Anterior cingulate cortex (tissue), 58 donors: ENCODE results near the gene IGF2R.
"Not testable (repeated sequence)": the region's sequence is repeated elsewhere in the genome, so short reads cannot be mapped to it uniquely, and the experiment has no call there.

Experiments
- DNase-seq, 58 donors: peaks; one replicate each; lab custom pipeline; 2025; lab: John Stamatoyannopoulos, UW

The IGF2R gene, protein sequence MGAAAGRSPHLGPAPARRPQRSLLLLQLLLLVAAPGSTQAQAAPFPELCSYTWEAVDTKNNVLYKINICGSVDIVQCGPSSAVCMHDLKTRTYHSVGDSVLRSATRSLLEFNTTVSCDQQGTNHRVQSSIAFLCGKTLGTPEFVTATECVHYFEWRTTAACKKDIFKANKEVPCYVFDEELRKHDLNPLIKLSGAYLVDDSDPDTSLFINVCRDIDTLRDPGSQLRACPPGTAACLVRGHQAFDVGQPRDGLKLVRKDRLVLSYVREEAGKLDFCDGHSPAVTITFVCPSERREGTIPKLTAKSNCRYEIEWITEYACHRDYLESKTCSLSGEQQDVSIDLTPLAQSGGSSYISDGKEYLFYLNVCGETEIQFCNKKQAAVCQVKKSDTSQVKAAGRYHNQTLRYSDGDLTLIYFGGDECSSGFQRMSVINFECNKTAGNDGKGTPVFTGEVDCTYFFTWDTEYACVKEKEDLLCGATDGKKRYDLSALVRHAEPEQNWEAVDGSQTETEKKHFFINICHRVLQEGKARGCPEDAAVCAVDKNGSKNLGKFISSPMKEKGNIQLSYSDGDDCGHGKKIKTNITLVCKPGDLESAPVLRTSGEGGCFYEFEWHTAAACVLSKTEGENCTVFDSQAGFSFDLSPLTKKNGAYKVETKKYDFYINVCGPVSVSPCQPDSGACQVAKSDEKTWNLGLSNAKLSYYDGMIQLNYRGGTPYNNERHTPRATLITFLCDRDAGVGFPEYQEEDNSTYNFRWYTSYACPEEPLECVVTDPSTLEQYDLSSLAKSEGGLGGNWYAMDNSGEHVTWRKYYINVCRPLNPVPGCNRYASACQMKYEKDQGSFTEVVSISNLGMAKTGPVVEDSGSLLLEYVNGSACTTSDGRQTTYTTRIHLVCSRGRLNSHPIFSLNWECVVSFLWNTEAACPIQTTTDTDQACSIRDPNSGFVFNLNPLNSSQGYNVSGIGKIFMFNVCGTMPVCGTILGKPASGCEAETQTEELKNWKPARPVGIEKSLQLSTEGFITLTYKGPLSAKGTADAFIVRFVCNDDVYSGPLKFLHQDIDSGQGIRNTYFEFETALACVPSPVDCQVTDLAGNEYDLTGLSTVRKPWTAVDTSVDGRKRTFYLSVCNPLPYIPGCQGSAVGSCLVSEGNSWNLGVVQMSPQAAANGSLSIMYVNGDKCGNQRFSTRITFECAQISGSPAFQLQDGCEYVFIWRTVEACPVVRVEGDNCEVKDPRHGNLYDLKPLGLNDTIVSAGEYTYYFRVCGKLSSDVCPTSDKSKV (N-terminal part only)

DNA sequence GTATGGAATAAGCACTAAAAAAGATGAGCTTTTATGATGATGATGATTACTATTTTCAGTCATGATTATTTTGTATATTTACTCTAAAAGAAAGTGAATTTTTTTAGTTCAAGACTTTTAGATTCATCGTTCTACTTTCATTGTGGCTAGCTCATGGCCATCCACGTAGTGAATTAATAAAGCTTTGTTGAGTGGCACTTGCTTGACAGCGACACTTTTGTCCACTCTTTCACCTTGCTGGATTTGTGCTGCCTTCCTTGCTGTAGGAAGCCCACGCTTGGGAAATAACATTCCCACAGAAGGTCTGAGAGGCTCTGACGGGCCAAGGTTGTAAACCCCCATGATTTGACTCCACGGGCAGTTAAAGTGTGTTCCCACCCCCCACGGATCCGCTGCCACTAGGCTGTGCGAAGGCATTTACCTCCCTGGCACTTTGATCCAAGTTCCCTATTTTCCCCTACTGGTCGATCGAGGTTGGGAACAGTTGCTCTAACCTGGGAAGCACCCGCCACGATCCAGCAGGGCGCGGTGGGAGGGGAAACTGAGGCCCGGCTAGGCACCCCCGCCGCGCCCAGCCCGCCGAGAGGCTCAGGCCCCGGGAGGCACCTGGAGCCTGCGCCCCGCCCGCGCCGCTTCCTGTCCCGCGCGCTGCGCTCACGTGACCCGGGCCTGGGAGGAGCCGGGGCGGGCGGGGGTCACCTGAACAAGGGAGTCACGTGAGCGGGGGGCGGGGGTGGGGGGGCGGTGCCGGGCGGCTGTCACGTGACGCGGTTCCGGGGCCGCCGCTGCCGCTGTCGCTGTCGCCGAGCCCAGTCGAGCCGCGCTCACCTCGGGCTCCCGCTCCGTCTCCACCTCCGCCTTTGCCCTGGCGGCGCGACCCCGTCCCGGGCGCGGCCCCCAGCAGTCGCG is at the start of gene IGF2R:
TSS of gene IGF2R (plus strand) at position 788 of the 909 bp plus-strand sequence. CDS start 165 bp downstream, outside the sequence.
- DNase-seq, result peak in 56 of 58 donors; percentile 20 to 92 (median 80)

DNA sequence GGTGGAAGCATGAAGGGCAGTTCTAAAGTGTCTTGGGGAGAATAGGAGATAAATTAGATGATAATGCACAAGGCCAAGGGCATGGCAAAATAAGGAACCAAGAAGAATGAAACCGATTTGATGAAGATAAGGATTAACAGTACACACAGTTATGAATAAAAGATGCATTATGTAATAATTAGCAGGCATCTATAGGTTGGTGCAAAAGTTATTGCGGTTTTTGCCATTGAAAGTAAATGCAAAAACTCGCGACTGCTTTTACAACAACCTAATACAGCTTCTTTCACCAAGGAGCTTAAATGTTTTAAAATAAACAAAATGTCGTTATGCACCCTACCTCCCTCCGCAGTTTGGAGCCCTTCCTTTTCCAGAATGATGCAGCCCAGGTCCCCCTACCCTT is 49.1 kb upstream of the IGF2R start:
- DNase-seq, result no peak

DNA sequence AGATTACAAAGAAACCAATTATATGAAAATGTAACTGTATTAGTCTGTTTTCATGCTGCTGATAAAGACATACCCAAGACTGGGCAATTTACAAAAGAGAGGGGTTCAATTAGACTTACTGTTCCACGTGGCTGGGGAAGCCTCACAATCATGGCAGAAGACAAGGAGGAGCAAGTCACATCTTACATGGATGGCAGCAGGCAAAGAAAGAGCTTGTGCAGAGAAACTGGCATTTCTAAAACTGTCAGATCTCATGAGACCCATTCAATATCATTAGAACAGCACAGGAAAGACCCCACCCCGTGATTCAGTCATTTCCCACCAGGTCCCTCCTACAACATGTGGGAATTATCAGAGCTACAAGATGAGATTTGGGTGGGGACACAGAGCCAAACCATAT is 44.7 kb upstream of the IGF2R start:
- DNase-seq, result not testable (repeated sequence)

DNA sequence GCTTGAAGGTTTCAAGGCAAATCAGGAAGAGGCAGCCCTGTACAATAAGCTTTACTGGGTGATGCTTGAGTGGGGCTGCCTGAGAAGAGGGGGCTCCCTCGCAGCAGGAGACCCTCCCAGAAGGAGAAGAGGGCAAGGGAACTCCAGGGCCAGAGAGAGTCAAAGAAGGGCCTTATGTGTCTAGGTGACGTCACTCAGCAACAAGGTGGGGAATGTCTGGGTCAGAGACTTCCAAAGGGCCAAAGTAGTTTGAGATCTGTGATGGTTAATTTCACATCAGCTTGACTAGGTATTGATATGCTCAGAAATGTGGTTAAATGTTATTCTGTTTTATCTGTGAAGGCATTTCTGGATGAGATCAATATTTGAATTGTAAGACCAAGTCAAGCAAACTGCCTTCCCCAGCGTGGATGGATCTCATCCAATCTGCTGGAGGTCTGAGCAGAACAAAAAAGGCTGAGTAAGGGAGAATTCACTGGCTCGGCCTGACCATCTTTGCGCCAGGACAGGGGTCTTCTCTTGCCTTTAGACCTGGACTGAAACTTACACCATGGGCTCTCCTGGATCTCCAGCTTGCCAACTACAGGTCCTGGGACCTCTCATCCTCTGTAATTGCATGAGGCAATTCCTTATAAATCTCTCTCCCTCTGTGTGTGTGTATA is 42.2 kb upstream of the IGF2R start:
- no peak for DNase-seq

DNA sequence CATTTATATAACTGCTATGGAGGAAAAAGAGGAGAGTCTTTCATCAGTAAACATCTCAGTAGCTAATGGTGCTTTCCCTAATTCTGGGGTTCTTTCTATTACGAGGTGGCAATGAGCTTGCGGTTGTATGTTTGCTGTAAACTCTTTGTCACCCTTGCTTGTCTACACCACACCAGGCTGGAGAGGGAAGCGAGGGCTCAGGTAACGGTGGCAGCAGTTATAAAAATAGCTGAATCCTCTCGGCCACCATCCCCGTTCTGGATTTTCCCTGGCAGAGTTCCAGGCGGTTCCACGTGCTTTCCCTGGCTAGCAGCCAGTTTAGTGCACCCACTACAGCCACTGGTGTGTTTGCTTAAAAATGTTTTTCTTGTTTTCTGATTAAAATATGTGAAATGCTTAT is 39.1 kb upstream of the IGF2R start:
- peak in 1 of 58 donors; percentile 32 for DNase-seq

DNA sequence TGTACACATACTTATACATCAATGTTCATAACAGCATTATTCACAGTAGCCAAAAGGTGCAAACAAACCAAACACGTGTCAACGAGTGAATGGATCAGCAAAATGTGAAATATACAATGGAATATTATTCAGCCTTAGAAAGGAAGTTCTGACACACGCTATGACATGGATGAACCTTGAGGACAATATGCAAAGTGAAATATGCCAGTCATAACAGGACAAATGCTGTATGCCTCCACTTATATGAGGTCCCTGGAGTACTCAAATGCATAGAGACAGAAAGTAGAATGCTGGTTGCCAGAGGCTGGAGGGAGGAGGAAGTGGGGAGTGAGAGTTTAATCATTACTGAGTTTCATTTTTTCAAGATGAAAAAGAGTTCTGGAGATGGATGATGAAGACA is 37.8 kb upstream of the IGF2R start:
- DNase-seq, result no peak

DNA sequence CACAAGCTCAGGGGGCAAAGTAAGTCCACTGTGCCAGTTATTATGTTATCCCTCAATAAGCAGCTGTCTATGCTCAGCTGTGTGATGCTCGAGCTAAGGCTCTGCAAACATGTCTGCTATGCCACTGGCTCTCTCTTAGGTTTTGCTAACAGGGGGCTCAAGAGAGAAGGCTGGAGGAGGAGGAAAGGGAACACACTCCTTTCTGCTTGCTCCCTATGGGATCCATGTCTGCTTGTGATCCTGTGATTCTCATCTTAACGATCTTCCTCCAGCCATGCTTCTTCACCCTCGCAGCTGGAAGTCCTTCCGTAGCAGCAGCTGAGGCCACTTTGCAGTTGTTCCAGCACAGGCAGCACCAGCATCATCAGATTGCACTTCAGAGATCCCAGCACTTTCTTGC is 37.0 kb upstream of the IGF2R start:
- DNase-seq, result no peak

DNA sequence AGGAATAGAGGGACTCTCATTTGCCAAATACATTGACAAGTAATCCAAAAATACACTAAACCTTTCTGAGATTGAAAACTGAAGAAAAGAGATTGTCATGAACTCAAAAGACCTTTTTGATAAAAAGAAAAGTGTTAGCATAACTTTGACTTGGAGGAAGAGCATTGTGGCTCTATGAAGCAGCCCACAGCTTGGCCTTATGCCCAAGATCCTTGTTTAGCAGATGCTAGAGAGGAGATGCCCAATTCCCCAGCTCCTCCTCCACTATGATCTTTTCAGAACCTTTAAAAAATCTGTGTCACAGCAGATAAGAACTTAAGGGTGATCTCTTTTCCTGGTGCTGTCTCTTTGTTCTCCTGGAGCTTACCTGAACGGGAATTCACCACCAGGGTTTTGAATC is 35.8 kb upstream of the IGF2R start:
- DNase-seq, result no peak

DNA sequence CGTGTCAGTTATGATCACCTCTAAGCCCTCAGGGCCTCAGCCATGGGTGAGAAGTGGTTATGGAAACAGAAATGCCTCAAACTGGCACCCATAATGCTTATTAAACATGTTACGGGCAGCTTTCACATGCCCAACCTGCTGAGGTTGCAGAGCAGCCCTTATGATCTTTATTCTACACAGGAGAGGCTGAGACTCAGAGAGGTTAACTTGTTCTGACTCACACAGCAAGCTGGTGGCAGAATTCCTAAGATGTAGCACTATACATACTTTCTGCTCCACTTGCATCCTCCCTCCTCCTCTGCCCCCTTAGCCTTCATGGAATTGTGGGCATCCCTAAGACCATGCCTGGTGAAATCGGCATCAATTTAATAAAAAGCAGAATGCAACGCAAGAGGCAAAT is 34.7 kb upstream of the IGF2R start:
- DNase-seq, result no peak

DNA sequence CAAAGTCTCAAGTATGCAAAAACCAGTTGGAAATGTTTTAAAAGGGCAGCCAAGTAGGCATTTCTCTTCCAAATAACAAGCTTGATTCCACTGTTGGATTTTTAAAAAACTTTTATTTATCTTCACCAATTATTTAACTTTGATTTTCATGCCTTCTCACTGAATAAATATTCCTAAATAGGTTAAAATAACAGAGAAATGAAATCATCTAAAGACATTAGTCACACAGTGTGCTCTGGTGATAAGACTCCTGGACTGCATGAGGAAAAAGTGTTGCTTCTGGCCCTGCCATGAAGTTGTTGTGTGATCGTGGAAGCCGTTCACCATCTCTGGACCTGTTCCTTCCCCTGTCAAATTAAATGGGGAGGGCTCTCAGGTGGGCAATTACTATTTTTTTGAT is 33.8 kb upstream of the IGF2R start:
- no peak for DNase-seq

DNA sequence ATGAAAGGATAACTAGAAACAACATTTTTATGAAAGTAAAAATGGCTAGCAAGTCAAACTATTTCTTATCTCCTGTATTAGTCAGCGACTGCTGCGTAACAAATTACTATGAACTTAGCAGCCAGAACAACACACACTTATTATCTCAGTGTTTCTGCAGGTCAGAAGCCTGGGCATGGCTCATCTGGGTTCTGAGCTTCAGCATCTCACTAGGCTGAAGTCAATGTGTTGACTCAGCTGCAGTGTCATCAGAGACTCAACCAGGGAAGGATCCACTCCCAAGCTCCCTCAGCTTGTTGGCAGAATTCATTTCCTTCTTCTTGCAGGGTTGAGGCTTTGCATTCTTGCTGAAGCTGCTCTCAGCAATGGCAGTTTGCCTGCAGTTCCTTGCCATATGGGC is 33.2 kb upstream of the IGF2R start:
- DNase-seq, result no peak

DNA sequence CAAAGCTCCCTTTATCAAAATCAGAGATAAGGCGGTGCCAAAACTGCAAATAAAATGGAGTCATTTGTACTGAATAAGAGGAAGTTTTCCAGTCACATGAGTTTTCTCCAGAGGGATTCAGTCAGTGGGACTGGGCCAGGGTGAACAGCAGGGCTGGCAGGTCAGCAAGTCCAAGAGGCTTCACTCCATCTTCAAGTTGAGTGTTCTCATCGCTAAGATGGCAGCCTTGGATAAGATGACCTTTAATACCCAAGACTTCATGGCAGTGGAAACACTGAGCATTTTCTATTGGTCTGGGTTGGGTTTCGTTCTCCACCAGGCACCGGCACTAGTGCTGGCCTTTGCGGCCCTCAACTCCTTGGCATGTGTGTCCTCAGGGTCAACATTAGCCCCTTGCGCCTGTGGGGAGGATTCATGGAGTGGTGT is 29.3 kb upstream of the IGF2R start:
- no peak for DNase-seq

DNA sequence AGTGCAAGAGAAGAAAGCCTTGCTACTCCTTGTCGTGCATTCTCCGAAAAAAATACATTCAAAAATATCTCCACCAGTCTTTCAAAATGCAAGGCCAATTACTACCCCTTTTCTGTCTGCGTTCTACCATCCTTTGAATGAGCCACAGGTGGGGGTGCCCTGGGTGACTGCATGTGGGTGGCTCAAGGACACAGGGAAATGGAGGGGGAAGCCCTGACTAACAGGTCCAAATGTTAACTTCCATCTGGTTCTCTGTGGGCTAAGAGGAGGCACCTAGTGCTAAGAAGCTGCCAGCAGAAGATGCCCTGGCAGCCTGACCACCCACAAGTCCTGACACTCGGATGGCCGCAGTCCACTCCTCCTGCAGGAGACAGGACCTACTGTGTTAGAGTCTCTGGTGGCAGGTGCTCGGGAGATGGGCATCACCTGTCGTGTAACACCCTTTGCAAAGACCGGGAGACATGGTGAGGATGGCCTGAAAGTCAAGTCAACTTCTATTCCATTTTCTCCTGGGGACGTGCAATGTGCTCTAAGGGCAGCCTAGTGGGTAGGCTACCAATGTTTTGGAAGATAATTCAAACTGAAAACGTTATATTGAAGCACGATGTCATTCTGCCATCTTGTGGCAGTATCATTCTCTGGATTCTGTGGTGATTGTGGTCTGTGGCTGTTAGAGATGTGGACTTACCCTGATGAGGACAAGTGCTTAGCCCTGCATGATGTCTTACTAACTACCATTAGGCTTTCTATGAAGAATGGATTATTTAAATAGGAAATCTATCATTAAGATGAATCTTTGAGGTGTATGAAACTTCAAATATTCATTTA is 27.4 kb upstream of the IGF2R start:
- DNase-seq, result peak in 3 of 58 donors; percentile 2 to 32 (median 16)

DNA sequence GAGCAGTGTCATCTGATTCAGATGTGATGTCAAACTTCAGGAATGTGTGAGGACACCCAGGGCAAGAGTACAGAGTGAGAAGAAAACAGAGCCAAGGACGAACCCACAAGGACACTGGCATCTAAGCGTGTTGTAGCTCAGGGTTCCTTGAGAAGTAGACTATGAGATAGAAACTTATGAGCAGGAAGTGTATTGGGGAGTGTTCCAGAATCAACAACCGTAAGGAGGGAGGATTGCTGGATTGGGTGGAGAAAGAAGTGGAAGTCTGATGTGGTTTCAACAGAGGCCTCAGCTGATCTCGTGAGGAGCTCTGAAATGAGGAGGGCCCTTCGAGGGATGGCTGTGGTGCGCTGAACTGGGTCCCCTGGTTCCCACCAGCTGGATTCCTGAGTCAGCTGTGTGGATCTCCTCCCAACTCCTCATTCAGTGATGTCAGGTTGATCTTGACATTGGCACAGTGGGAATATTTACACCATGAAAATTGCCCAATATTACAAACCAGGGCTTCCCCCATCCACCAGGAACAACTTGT is 25.7 kb upstream of the IGF2R start:
- DNase-seq, result no peak

DNA sequence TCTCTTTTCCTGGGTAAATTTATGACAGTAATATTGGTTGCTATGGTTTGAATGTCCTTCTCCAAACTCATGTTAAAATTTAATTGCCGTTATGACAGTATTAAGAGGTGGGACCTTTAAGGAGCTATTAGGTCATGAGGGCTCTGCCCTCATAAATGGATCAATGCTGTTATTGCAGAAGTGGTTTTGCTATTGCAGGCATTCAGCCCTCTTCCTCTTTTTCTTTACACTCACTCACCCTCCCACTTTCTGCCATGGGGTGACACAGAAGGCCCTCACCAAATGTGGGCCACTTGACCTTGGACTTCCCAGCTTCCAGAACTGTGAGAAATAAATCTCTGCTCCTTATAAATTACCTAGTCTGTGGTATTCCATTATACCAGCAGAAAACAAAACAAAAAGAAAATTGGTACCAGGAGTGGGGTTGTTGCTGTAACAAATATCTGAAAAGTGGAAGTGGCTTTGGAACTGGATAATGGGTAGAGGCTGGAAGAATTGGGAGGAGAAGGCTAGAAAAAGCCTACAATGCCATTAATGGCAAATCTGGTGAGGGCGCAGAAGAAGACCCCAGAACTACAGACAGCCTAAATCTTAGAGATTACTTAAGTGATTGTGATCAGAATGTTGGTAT is 24.8 kb upstream of the IGF2R start:
- no peak for DNase-seq

DNA sequence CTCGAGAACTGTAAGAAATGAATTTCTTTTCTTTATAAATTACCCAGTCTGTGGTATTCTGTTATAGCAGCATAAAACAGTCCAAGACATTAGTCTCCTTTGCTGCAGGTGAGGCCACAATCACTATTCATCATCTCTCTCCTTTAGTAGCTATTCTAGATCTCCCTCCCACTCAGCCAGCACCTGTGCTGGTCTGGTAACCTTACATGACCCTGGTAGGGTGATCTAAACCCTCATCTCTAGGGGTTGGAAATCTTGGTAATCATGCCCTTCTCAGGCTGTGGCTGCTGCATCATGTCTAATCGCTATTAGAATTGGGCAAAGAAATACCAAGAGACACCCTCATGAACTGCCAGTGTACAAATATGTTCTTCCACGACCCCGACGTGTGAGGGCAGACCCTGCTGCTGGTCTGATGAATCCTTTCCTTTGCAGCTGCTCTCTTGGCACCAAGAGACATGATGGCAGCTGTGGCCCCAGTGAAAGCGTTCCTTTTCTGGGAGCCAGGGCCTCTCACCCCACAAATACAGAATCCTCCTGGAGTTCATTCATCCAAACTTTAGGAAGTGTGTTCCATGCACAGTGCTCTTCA is 23.0 kb upstream of the IGF2R start:
- no peak for DNase-seq

DNA sequence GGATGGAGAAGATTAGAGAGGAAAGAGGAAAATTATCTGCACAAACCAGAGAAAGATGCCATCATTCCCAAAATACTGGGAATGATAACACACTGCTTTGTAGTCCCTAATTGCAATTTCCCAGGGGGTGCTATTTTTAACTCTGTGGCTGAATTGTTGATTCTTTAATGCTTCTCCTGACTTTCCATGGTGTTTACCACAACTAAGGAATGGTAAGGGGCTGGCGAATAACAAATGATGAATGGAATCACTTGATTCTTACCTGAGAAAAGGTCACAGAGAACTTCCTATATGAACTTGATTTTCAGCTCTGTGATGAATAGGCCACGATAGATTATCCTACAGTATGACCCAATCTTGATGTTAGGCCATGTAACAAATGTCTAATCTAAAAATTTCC is 22.0 kb upstream of the IGF2R start:
- DNase-seq, result no peak
